Daoy (cell line): ENCODE results near the gene KCNG2. TPM values are rescaled to one million over a fixed set of nuclear protein-coding genes. Genes with fewer than 3 reads are reported as not detected.

Experiments
- DNase-seq: peaks from one replicate; pipeline ENCODE4 v3.0.0-alpha.2; 2015; ENCODE audit warnings: low read depth
- total RNA-seq: library from RNA; depleted of rRNA; stranded (reverse); fragments of >200 nt; shearing (Covaris generic); gene quantifications from 2 replicates; pipeline ENCODE4 v1.2.3, GENCODE V29; 2014

Gene KCNG2
- total RNA-seq, 1 experiment from 2014 or later: not detected

DNA sequence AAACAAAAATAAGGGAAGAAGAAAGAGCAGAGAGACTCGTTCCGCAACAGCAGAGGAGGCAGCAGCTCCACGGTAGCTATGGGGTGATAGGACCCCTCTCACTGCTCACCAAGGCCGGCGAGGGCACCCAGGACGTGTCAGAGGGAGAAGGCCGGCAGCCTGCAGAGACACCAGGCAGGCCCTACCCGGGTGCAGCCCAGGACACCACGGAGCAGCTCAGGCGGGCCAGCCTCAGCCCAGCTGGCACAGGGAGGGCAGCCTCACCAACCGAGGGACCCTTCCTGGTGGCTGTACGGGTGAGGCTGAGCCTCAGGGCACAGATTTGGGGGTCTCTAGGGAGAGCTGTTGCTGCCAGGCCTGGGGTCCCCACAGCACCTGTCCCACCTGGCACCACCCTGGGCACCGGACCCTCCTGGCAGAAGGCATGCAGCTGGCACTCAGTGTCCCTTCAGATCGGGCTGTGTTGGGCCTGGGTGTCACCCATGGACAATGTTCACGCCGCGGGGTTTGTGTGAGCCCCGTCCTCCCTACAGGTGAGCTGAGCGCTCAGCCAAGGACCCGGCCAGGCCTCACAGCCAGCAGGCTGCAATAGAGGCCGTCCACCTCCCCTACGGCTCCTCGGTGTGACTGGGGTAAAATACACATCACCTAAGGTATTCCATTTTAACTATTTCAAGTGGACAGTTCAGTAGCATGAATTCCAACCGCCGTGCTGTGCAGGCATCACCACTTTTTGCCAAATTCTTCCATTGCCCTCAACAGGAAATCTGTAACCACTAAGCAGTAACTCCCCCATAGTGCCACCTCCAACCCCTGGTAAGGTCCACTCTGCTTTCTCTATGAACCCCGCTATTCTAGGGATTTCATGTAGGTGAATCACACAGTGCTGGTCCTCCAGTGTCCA lies 21.6 kb downstream of the KCNG2 start:
- no peak for DNase-seq

DNA sequence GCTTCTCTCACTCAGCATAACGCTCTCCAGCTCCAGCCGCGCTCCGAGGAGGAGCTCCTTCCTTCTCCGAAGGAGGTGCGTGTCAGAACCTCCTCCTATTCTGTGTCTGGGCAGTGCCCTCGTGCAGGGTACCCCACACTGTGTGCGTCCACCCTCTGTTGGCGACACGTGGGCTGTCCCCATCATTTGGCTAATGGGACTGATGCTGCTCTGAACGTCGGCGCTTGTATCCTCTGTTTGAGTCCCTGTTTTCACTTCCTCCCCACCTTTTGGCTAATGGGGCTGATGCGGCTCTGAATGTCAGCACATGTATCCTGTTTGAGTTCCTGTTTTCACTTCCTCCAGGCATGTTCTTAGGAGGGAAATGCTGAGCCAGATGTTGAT lies 22.2 kb downstream of the KCNG2 start:
- DNase-seq: no peak

DNA sequence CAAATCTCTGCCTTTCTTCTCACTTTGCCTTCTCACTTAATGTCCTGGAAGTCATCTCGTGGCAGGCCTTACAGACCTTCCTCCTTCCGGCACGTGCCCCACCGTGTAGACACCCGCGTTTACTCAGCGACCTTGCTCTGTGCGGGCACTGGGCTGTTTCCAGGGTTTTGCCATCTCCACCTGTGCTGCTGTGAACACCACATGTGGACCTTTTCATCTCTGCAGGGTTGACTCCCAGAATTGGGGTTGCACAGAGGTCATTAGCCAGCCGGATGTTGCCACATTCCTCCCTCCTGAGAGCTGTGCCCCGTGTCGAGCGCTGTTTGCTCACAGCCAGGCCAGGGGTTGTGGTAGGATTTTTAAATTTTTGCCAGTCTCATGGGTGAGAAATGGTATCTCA lies 25.4 kb downstream of the KCNG2 start:
- no peak for DNase-seq

DNA sequence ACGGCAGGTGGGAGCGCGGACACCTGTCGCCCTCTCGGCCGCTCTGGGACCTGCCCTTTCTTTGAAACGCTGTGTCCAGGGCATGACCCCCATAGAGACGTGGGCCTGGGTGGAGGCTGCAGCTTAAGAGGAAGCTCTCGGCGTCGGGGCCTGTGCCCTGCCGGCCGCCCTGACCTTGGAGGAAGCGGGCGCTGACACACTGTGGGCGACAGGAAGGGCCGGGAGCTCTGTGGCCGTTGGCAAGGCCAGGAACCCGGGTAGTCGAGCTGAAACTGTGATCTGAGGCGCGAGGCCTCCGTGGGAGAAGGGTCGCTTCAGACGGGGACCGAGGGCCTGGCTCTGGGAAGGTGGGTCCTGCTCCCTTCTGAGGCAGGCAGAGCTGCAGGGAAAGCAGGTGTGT lies 28.2 kb downstream of the KCNG2 start:
- no peak for DNase-seq

DNA sequence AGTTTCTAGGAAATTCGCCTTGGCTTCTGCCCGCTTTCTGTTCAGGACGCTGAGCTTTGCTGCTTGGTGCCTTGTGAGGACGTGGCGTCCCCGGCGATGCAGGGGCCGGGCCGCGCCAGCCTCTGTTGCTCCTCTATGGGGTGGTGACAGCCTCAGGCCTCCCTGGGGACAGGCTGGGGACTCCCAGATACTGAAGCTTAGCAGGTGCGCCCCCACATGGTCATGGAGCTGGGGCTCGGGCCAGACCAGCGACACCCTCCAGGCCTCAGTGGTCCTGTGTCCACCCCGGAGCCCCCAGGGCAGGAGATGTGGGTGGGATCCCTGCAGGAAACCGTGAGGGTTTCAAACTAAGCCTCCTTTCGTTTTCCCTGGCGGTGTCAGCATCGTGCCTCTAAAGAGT lies 29.2 kb downstream of the KCNG2 start:
- DNase-seq: no peak

DNA sequence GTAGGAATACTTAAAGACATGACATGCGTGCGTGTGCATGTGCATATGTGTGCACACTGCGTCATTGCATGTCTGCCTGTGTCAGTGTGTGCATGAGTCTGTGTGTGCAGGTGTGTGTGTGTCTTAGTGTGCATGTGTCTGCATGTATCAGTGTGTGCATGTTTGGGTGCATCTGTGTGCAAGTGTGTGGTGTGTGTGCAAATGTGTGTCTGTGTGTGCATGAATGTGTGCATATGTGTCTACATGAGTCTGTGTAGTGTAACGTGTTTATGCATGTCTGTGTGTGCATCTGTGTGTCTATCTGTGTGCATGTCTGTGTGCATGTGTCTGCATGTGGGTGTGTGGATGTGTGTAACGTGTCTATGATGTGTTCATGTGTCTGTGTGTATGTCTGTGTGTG lies 30.5 kb downstream of the KCNG2 start:
- no peak for DNase-seq

DNA sequence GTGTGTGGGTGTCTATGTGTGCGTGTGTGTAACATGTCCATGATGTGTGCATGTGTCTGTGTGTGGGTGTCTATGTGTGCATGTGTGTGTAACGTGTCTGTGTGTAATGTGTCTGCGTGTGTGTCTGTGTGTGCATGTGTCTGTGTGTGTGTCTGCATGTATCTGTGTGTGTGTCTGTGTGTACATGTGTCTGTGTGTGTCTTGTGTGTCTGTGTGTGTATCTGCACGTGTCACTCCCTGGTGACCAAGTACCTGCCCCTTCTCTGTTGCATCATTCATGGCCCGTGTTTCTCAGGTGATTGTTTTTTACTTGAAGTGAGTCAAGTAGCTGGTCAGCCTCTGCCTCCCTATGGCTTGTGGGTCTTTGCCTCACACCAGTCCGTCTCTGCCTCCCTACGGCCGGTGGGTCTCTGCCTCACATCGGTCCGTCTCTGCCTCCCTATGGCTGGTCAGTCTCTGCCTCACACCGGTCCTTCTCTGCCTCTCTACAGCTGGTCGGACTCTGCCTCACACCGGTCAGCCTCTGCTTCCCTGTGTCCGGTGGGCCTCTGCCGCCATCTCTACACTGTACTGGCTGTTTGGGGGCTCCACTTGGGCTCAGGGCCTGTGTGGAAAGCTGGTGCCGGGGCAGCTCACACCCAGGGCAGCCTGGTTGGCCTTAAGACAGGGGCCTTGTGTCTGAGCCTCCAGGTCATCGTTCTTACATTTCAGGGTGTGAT lies 31.6 kb downstream of the KCNG2 start:
- DNase-seq: no peak

DNA sequence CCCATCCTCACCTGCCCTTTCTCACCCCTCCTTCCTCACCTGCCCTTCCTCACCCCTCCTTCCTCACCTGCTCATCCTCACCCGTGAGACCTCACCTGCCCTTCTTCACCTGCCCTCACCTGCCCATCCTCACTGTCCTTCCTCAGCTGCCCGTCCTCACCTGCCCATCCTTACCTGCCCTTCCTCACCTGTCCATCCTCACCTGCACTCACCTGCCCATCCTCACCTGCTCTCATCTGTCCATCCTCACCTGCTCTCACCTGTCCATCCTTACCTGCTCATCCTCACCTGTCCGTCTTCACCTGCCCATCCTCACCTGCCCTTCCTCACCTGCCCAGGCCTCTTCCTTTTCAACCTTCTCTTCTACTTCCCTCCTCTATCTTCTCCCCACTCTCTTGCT lies 34.4 kb downstream of the KCNG2 start:
- no peak for DNase-seq

DNA sequence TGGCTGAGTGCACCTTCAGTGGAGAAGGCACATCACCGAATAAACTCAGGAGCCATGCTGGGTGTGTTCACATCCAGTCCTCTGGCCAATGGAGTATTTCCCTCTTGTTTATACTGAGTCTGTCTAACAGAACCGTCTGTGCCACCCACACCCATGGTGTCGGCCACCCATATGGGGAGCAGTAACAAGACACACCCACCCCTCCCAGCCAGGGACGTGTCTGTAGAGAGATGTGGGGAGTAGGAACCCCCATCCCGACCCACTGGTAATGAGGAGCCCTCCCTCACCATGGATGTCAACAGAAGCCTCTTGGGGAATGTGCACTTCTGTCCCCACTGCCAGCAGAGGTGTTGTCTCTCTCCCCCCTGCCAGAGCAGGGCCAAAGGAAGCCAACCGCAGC lies 37.1 kb downstream of the KCNG2 start:
- no peak for DNase-seq

DNA sequence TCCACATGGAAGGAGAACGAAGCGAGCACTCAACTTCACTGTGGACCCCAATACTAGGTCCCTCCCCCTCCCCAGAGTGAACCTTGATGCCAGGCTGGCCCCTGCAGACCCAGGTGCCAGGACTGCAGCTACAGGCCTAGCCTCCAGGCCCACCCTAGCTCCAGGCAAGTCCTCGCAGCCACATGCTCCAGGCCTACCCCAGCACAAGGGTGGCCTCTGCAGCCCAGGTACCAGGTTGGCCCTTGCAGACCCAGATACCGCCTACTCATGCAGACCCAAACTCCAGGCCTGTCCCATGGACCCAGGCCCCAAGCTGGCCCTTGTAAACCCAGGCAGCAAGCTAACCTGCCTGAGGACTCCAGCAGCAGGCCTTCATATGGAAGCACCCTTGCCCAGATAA lies 44.2 kb downstream of the KCNG2 start:
- no peak for DNase-seq

DNA sequence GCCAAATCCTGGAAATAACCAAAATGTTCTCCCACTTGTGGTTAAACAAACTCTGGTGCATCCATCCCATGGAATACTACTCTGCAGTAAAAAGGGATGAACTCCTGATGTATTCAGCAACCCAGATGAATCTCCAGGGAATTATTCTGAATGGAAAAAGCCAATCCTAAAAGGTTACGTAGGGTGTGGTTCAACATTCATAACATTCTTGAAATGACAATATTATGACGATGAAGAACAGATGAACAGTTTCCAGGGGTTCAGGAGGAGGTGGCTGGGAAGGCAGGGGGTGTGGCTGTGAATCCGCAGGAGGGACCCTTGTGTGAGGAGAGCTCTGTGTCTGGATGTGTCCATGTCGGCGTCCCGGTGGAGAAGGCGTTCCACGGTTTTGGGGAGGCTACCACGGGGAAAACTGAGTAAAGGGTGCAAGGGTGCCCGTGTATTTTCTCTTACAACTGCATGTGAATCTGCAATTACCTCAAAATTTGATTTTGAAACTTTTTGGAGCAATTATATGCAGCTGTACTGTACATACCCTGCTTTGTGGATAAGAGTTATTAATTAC lies 47.3 kb downstream of the KCNG2 start:
- no peak for DNase-seq

DNA sequence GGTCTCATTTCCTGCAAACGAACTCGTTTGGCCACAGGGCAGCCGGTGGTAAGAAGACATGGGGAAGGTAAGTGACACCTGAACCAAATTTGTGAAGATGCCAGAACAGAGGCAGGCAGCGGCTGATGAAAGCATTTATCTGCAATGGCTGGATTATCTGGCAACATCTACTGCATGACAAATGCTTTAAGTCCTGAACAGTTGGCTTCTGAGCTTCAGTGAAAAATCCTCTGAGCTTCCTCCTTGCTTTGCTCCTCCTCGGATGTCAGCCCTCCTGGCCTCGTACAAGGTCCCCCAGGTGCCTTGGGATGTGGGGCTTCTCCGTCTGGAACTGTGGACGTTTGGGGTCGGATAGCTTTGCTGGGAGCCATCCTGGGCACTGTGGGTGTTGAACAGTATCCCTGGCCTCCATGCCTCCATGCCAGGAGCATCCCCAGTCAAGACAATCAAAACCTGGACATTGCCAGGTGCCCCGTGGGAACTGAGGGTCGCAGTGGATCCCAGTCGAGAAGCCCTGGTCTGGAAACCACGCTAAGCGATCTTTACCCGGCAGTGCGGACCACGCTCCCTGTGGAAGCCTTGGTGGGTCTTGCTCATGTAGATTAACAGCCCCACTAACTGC lies 49.3 kb downstream of the KCNG2 start:
- DNase-seq: no peak

DNA sequence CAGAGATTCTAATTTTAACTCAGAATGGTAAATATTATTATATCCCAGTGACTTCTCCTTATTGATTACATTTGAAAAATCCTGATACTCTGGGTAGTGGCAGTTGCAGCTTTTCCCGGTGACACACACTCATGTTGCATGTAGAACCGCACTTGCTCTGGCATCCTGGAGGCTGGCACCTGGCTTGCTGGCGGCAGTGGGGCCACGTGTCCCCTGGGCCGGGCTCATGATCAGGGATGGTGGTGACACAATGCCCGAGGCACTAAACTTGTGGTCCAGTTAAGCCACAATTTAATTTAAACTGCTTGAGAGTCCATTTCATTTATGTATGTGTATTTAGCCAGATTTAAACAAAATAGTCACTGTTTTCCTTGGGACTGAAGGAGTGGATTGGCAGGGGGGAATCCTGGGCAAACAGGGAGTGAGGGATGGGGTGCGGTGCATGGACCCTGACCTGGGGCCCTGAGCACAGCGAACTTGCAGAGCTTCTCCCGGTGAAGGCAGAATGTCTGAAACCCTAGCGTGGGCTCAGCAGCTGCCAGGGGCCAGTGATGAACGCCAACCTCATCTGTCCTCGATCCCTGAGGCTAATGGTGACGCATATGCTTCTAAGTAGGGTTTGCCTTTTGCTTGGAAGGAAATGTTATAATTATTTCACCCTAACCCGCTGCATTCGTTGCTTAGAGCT lies 50.0 kb downstream of the KCNG2 start:
- DNase-seq: no peak

DNA sequence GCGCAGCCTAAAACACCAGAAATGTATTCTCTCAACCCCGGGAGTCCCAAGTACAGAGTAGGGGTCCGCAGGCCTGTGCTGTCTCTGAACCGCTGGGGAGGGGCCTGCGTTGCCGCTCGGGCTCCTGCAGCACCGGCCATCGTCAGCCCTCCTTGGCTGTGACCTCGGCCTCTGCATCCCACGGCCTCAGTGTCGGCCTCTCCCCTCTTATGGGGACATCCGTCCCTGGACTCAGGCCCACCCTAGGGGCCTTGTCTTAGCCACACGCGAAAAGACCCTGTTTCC lies 50.5 kb downstream of the KCNG2 start:
- DNase-seq: no peak

DNA sequence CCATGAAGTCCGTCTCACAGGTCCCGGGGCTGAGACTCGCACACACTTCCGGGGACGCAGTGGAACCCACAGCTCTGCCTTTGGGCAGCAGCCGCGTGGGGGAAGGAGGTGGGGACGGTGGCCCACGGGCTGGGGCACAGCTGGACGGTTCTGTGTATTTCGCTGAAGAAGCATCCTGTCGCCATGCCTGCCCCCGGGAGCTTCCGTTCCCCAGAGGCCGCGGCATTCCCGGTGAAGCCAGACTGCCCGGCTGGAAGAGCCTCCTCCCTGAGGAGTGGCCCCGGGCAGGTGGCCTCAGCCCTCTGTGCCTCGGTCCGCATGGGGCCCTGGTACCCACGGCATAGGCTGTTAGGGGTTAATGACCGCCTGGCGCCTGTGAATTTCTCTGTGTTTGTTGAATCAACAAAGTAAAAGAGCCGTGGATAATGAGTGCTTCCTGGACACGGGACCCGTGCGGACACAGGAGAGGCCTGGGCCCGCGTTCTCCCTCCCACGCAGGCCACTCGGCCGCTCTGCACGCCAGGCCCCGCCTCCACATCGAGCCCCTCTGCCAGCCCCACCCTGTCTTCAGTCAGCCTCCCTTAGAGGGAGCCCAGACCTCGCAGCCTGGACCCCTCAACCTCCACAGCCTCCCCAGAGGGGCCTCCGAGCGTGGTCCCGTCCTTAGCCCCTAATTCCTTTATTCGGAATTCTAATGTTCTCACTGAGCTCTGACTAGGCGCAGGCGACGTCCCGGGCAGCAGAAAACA lies 51.0 kb downstream of the KCNG2 start:
- DNase-seq: no peak

DNA sequence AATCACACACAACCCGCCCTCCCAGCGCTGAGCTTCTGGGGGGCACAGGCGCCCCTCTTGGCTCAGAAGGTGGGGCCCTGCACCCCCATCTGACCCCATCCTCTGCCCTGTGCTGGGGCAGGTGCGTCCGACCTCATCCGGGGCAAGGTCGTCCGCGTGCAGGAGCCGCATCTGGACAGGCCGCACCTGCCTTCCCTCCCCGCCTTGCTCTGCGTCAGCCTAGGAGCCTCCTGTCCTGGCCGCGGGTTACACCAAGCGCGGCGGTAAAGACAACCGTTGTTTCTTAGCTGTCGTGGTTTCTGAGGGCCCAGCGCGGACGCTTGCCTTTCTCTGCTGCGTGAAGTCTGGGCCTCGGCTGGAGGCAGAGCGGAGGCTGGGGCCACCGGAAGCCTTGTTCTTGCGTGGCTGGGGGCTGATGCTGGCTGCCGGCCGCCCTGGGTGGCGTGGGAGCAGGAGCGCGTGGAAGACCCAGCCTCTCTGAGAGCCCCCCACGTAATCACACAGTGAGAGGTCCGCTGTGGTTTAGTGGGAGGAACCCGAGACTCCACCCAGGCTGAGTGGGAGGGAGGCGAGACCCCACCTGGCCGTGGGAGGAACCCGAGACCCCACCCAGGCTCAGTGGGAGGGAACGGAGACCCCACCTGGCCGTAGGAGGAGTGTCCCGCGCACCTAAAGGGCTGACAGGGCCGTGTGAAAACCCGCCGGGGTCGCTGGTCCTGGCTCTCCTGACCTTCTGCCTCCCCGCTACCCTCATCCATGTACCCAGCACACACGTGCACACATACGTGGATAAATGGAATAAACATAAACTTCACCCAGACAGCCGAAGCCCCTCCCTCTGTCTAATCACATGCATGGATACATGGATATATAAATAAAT lies 51.8 kb downstream of the KCNG2 start:
- DNase-seq: no peak

DNA sequence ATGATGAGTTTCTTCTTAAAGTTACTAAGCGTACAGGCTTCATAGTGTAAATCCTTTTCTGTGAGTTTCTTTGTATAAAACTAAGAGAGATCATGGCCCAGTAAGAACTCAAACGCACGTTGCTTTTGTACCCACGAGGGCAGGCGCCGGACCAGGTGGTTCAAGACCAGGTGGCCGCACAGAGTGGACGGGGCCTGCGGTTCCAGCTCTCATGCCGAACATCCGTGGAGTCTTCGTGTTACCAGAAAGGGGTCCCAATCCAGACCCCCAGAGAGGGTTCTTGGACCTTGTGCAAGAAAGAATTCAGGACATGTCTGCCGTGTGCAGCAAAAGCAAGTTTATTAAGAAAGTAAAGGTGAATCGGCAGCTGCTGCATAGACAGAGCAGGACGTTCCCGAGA lies 53.0 kb downstream of the KCNG2 start:
- no peak for DNase-seq

DNA sequence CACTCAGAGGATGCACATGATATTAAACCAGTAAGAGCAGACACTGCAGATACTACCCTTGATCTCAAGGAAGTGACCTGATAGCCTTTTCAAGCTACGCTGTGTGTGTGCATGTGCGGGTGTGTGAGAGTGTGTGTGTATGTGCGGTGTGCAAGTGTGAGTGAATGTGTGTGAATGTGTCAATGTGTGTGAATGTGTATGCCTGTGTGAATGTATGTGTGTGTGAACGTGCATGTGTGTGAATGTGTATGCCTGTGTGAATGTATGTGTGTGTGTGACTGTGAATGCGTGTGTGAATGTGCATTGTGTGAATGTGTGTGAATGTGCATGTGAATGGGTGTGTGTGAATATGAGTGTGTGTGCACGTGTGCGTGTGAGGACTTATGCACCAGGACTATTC lies 53.8 kb downstream of the KCNG2 start:
- no peak for DNase-seq

DNA sequence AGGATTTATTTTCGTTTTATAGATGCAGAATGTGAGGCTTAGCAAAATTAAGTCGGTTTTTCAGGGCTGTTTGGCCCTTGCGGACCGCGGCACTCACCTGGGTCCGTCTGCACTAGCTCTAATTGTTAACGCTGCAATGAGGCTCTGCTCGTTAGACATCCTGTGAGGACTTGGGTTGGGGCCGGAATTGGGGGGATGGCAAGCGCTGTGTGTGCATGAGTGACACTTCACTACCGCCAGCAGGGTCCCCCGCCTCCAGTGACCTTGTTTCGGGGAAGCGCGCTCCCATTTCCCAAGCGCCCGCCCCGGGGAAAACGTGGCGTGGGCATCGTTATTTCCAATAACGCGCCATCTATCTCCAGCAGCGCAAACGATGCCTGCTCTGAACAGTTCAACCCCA lies 54.2 kb downstream of the KCNG2 start:
- no peak for DNase-seq

DNA sequence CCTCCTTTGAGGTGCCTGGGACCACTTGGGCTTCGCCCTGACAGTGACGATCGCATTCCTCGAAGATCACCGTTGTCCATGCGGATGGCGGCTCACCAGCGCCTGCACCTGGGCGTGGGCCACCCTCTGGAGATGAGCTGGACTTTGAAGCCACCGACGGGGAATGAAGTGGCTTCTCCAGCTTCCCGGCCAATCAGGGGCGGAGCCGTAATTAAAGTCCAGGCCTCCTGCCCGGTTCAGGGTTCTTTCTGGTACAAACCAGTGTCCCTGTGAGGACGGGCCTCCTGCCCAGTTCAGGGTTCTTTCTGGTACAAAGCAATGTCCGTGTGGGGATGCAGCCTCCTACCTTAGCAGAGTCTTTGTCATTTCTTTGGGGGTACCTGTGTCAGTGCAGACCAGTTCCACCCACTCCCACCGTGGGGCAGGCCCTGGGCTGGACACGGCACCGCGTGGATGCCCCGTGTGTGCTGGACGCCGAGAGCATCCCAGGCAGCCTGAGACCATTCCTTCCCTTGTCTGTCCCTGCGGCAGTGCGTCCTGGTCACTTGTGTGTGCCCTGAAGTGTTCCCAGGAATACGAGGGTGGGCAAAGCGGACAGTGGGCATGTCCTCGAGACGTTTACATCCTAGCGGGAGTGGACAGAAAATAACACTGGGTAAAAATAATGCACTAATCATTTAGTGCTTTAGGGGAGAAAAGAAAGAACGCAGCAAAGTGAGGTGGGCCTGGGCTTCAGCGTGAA lies 55.0 kb downstream of the KCNG2 start:
- no peak for DNase-seq
